NCI-H2227 (cell line): ENCODE measurements around the gene ARMH2.

Source experiments
- DNase-seq: peaks from one replicate; lab custom pipeline; 2025; ENCODE audit not compliant: unreplicated experiment; lab: John Stamatoyannopoulos, UW

ARMH2 gene

GRCh38 chr6:24821860-24822444, 23.2 kb upstream of the ARMH2 start:
- no peak for DNase-seq

GRCh38 chr6:24818346-24818745, 19.6 kb upstream of the ARMH2 start:
- no peak for DNase-seq

GRCh38 chr6:24809728-24810127, 11.0 kb upstream of the ARMH2 start:
- no peak for DNase-seq

GRCh38 chr6:24807584-24807983, 8.9 kb upstream of the ARMH2 start:
- no peak for DNase-seq

- no peak for DNase-seq
These were observed 3.7 kb upstream of the ARMH2 start for GRCh38 chr6:24802271-24803059.

GRCh38 chr6:24799541-24799915, 811 bp upstream of the ARMH2 start:
- no peak for DNase-seq

- no peak for DNase-seq
These were observed 1.0 kb downstream of the ARMH2 start for GRCh38 chr6:24797596-24798216.

- DNase-seq = no peak
These were observed 2.0 kb downstream of the ARMH2 start for GRCh38 chr6:24796616-24797290.

- DNase-seq = no peak
These were observed 3.6 kb downstream of the ARMH2 start for GRCh38 chr6:24795106-24795505.

GRCh38 chr6:24788031-24788665, 10.6 kb downstream of the ARMH2 start:
- DNase-seq = no peak

GRCh38 chr6:24780206-24780605, 18.5 kb downstream of the ARMH2 start:
- no peak for DNase-seq

- DNase-seq = no peak
These were observed 19.2 kb downstream of the ARMH2 start for GRCh38 chr6:24779416-24780016.

- DNase-seq = no peak
These were observed 19.8 kb downstream of the ARMH2 start for GRCh38 chr6:24778878-24779277.

GRCh38 chr6:24778121-24778520, 20.6 kb downstream of the ARMH2 start:
- no peak for DNase-seq

GRCh38 chr6:24777227-24777626, 21.5 kb downstream of the ARMH2 start:
- DNase-seq = no peak

GRCh38 chr6:24775520-24776058, 23.1 kb downstream of the ARMH2 start:
- peak; percentile 56 for DNase-seq

- DNase-seq = peak; percentile 99
These were observed 23.8 kb downstream of the ARMH2 start, which contains the start of gene GMNN for GRCh38 chr6:24774696-24775519. Gene GMNN (plus strand): TSS chr6:24774937. CDS start chr6:24777247, 2,310 bp downstream.

GRCh38 chr6:24768361-24768760, 30.4 kb downstream of the ARMH2 start:
- DNase-seq = no peak

GRCh38 chr6:24766680-24767462, 31.8 kb downstream of the ARMH2 start:
- DNase-seq = no peak
